NCI-H524 treated with DMSO at 0.1 percent for 48 hours (cell line): ENCODE measurements around the gene ZKSCAN4.

Source experiments
- DNase-seq: peaks from one replicate; lab custom pipeline; 2025; lab: John Stamatoyannopoulos, UW

The ZKSCAN4 gene

GRCh38 chr6:28208111-28208659 lies 43.9 kb downstream of the ZKSCAN4 start:
- DNase-seq: no peak

GRCh38 chr6:28207510-28208110 lies 44.5 kb downstream of the ZKSCAN4 start:
- no peak for DNase-seq

GRCh38 chr6:28206928-28207509 lies 45.0 kb downstream of the ZKSCAN4 start:
- no peak for DNase-seq

- DNase-seq: no peak
These were observed 45.5 kb downstream of the ZKSCAN4 start for GRCh38 chr6:28206527-28206926.

- DNase-seq: no peak
These were observed 46.2 kb downstream of the ZKSCAN4 start for GRCh38 chr6:28205879-28206278.

GRCh38 chr6:28203201-28203600 lies 48.9 kb downstream of the ZKSCAN4 start:
- no peak for DNase-seq

- DNase-seq: no peak
These were observed 52.0 kb downstream of the ZKSCAN4 start for GRCh38 chr6:28200020-28200419.
